HG02623 (cell line): Measurements from ENCODE around the gene OARD1.

Experiments
- ATAC-seq: cut with Tn5 transposase; IDR thresholded peaks from one replicate; pipeline ENCODE4 v1.9.1; 2021; ENCODE audit warnings: moderate library complexity; ENCODE audit not compliant: unreplicated experiment

OARD1 gene

GRCh38 chr6:41050536-41050935 lies 21.6 kb downstream of the OARD1 start:
- no peak for ATAC-seq

DNA sequence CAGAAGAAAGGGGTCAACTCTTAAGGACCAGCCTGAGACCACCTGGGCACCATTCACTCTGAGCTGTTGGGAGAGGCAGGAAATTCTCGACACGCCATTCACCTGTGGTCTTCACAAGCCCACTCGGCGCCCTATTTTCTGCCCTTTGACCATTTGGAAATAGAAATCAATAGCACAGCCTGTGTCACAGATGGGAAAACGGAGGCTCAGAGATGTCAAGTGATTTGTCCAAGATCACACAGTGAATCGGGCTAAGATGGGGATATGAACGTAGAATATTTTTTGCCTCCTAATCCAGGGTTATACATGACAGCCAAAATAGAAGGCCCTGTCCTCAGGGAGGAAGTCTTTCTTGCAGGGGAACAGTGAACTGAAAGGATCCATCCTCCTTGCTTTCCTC lies 22.2 kb downstream of the OARD1 start:
- ATAC-seq = no peak

GRCh38 chr6:41049521-41049920 lies 22.6 kb downstream of the OARD1 start:
- no peak for ATAC-seq

DNA sequence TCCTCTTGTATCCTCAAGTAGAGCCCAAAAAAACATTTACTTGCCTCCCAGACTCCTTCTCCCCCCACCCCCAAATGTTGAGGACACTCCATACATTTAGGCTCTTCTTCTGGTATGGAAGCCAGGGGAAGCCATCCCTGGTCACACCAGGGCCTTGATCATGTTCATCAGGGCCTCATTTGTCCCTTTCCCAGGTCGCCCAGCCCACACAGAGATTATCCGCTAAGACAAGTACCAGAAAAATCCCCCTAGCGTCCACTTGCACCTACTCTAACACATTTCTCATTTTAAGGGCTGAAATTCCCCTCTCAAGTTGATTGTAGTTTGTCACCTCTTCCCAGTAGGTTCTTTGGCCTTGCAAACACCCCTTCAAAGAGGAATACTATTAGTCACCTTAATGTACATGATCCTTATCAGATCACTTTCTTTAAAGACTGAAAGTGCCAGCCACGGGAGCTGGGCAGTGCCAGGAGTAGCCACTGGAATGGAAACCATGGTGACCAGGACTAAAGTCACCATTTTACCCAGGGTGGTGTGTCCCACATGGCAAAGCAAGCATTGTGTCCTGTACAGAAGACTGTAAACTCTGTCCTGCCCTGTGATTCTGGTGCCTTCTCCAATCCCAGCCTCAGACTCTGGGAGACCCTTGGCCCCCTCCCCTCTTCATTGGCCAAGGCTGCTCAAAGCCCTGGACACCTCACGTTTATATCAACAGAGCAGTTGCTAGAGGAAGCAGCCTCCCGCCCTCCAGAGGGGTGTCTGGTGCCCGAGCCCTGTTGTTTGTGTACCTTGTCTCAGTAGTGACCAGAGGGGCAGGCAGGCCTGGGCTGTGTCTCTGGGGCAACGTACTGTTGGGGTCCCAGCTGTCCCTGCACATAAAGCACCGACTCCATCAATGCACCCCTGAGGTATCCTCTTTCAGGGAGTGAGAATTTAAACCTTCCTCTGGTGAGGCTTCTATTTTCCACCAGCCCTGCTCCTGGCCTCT lies 24.1 kb downstream of the OARD1 start:
- no peak for ATAC-seq

DNA sequence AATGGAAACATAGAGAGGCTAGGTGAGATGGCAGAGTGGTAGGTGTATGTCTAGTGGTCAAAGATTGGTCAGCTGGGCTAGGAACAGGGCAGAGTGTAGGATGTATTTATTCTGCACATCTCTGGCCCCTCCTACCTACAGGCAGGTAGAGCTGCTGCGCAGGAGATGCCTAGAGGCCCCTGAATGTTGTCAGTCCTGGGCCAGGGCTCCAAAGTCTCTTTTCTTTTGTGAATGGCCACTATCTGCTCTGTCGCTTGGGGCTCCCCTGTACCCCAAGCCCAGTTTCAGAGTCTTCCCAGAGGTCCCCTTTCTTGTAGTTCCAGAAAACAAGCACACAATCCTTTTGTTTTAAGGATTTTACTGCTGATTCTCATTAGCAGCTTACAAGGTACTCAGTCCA lies 24.9 kb downstream of the OARD1 start:
- no peak for ATAC-seq

DNA sequence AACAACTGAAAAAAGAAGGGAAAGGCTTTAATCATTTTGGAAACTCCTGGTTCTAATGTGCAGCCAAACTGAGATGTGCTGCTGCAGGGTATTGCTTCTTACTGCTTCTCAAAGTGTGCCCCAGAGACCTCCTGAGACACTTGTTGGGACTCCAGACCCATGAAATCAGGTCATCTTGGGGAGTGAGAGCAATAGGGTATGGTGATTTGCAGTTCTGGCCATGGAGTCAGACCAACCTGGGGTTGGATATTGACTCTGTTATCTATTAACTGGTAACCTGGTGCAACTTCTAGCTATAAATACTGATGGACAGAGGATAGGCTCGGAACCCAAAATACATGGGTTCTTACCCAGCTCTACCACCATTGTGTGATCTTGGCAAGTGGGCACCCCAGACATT lies 26.1 kb downstream of the OARD1 start:
- no peak for ATAC-seq

DNA sequence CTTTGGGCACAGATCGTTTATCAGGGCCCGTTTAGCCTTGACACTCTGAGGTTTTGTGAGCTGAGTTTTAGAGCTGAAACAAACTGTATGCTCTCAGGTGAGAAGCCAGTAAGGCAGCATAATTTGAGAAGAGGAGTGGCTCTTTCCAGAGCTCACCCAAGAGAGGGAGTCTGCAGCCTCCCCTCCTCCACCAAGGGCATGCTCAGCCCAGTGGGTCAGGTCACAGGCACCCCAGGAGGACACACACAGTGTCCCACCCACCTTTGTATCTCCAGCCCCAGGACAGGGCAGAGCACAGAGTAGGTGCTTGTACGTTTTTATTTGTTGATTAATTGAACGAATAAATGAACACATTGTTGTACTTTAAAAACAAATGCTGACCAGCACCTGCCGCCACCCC lies 26.5 kb downstream of the OARD1 start:
- ATAC-seq = no peak

- ATAC-seq = no peak
These were observed 29.0 kb downstream of the OARD1 start for GRCh38 chr6:41043151-41043550.

DNA sequence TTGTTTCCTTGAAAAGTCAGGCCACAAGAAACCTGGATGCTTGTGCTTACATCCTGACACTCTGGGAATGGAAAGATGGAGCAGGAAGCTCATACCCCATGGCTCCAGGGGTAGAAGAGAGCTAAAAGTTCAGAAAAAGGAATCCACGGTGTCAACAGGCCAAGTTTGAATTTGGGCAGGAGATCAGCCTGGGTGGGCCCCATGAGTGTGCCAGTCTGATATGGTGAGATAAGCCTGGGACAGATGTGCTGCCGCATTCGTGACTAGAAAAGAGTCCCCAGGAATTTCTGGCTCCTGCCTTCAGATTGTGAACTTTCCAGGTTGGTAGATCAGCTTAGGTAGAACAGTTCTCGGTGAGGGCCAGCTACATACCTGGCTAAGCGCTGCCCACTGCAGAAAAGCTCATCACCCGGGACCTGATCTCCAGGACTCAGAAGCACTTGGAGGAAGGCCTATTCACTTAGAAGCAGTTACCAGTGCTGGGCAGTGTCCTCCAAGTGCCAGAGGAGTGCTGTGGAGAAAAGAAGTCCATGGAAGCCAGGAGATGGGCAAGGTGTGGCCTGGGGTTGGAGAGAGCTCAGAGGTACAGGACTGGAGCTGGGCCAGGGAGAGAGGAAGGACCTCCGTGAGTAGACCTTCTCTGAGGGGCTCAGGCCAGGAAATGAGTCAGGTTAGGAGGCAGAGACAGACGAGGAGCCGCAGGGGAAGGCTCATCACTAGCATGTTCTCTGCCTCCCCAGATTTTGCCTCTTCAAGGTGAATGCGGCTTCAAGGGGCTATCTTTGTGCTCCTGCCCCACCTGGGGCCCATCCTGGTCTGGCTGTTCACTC lies 29.7 kb downstream of the OARD1 start, which contains the start of gene TSPO2:
Gene TSPO2 (plus strand): TSS at position 242 of the 830 bp plus-strand sequence. CDS start 519 bp downstream, at position 761.
- ATAC-seq = no peak

- no peak for ATAC-seq
These were observed 31.1 kb downstream of the OARD1 start for GRCh38 chr6:41040940-41041536.

GRCh38 chr6:41040101-41040939 lies 31.8 kb downstream of the OARD1 start:
- ATAC-seq = no peak

- ATAC-seq = no peak
These were observed 32.8 kb downstream of the OARD1 start, which contains the start of gene UNC5CL for GRCh38 chr6:41039060-41039998. UNC5CL (minus strand) TSS chr6:41039221; CDS start chr6:41035074, 4,147 bp downstream.

DNA sequence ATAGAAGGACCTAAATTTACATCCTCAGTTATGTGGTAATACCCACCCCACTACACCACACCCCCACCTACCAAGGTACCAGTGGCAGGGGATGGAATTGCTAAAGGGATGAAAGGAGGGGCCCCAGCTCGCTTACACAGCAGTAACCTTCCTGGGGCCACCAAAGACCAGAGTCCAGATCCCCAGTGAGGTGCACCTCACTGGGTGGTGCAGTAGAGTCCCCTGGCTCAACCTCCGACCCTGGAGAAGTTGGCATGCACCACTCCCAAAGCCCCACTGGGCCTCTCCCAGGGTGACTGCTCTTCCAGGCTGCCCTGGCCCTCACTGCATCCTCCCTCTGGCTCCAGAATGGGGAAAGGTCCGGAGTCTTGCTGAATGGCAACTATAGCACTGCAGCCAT lies 34.0 kb downstream of the OARD1 start:
- ATAC-seq = no peak

DNA sequence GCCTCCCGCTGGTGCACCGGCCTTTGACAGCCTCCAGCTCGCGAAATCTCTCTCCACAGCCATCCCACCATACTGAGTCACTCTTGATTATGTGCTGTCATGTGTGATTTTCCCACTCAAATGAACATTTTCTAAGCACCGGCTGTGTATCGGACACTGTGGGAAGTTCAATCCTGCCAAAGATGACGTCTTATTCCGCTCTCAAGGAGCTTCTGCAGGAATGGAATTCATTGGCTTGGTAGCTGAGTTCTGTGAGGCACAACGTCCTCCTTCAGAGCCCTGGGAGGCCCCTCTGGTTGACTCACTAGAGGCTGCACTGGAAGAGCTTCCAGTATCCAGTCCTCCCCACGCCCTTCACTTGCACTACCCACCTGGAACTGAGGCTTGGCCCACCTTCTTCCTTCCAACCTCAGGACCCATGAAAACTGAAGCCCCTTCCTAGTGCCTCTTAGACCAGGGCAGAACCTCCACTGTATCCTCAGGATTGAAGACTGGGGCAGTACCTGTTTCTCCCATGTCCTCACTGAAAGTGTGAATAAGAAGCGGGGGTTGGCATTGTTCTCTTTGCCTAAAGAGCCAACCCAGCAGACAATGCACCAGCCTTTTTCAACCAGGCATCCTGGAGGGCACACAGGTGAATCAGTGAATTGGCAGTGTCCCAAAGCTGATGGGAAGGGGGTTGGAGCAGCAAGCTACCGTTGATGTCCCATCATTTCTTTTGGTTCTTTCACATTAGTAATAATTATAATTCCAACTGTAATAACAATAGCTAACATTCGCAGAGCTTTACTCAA lies 34.9 kb downstream of the OARD1 start:
- ATAC-seq = no peak

DNA sequence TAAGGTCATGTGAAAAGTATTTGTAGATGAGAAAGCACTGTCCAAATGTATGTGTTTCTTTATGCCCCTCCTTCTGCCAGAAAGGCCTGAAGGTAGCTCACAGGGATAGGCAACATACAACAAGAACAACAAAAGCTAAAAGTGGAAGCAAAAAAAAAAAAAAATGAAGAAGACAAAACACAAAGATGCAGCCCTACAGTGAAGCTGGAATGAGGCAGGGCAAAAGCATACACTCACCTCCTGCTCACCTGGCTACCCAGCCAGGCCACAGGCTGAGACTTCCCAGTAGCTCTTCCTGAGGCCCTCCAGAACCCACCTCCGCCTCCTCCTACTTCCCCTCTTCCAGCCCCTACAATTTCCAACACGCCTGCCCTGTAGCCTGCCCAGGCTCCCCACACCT lies 35.6 kb downstream of the OARD1 start:
- no peak for ATAC-seq

GRCh38 chr6:41036186-41036585 lies 36.0 kb downstream of the OARD1 start:
- ATAC-seq = no peak

DNA sequence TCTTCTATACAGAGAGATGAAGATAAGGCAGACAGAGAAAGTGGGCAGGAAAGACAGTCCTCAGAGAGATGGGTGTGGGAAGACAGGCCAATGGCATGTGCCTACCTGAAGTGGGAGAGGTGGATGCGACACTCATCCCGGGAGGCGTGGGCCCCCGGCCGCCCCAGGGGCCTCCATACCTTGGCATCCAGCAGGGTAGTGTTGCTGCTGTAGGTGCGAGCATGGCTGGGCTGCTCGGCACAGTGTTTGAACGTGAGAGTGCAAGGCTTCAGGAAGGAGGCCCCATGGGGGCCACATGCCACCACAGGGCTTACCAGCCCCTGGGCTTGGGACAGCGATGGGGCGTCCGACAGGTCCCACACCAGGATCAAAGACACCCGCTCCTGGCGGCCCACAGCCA lies 38.4 kb downstream of the OARD1 start:
- no peak for ATAC-seq

GRCh38 chr6:41032830-41033229 lies 39.3 kb downstream of the OARD1 start:
- no peak for ATAC-seq
